Measurements from ENCODE around the gene COBLL1.

DNA sequence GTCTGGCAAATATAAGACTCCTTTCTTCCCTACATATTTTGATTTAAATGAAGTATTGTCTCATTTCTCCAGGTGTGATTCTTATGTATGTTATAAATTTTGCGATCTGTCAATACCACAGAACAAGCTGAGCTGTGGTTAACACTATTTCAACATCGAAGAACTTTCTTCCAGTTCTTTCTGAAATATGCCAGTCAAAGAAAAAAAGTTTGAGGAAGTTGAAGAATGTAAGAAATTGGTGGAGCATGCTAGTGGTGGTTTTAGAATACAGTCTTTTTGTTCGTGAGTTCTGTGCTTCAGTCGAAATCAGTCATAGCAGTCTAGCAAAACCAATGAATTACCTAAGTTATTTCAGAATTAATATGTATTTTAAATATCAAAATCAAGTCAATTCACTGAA is 8.6 kb upstream of the COBLL1 start:
- TF ChIP-seq, protein P1, sequence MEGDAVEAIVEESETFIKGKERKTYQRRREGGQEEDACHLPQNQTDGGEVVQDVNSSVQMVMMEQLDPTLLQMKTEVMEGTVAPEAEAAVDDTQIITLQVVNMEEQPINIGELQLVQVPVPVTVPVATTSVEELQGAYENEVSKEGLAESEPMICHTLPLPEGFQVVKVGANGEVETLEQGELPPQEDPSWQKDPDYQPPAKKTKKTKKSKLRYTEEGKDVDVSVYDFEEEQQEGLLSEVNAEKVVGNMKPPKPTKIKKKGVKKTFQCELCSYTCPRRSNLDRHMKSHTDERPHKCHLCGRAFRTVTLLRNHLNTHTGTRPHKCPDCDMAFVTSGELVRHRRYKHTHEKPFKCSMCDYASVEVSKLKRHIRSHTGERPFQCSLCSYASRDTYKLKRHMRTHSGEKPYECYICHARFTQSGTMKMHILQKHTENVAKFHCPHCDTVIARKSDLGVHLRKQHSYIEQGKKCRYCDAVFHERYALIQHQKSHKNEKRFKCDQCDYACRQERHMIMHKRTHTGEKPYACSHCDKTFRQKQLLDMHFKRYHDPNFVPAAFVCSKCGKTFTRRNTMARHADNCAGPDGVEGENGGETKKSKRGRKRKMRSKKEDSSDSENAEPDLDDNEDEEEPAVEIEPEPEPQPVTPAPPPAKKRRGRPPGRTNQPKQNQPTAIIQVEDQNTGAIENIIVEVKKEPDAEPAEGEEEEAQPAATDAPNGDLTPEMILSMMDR (optimal IDR thresholded peaks at IDR 0.05 in 1 of 3, IDR thresholded peaks at IDR 0.05 in 1 of 3, conservative IDR thresholded peaks at IDR 0.05 in 1 of 3; ENCODE audit: extremely low read depth in 1 of 3, insufficient read depth in 2 of 3, low read length in 3 of 3) = no peak
- no peak for TF ChIP-seq EZH2 (IDR thresholded peaks at IDR 0.05; ENCODE audit: low read length)
